Neural cell (in vitro differentiated cells): ENCODE data around the gene USP28. TPM values are rescaled to one million over a fixed set of nuclear protein-coding genes. Genes with fewer than 3 reads are reported as not detected.

Experiments used
- H2AFZ ChIP-seq: fragments of 200-600, 300-800 bp; sonication (generic), shearing (Covaris generic); 2 replicates; pipeline ENCODE4 v1.6.0; 2014; ENCODE audit warnings: low read depth, mild to moderate bottlenecking, antibody characterized with exemption, low read length, moderate library complexity
- H3F3A ChIP-seq: fragments of 200-600 bp; shearing (Covaris generic); 2 replicates; pipeline ENCODE4 v1.6.1; 2016; ENCODE audit warnings: mild to moderate bottlenecking, moderate library complexity, mixed read lengths, antibody characterized with exemption, low read length; ENCODE audit not compliant: insufficient read depth, poor library complexity, severe bottlenecking
- H3K27ac ChIP-seq: fragments of 200-600, 300-800 bp; sonication (generic), shearing (Covaris generic); 2 replicates; pipeline ENCODE4 v1.5.1; 2014; ENCODE audit warnings: mild to moderate bottlenecking, low read length, moderate library complexity
- H3K27me3 ChIP-seq: fragments of 300-800, 200-600 bp; sonication (generic), shearing (Covaris generic); 2 replicates; pipeline ENCODE4 v1.6.0; 2014; ENCODE audit warnings: mild to moderate bottlenecking, low read depth, low read length, moderate library complexity; ENCODE audit not compliant: insufficient read depth
- H3K36me3 ChIP-seq: fragments of 300-800, 200-600 bp; sonication (generic), shearing (Covaris generic); 2 replicates; pipeline ENCODE4 v1.5.1; 2014; ENCODE audit warnings: mild to moderate bottlenecking, antibody characterized with exemption, low read length, moderate library complexity; ENCODE audit not compliant: insufficient read depth
- H3K4me2 ChIP-seq: fragments of 300-800, 200-600 bp; sonication (generic), shearing (Covaris generic); 2 replicates; pipeline ENCODE4 v1.6.0; 2014; ENCODE audit warnings: mild to moderate bottlenecking, low read length
- H3K4me3 ChIP-seq: fragments of 300-800, 200-600 bp; sonication (generic), shearing (Covaris generic); 2 replicates; pipeline ENCODE4 v1.5.1; 2014; ENCODE audit warnings: mild to moderate bottlenecking, low read length, moderate library complexity
- H3K79me2 ChIP-seq: fragments of 200-600 bp; shearing (Covaris generic); replicated peaks from 2 replicates; pipeline ENCODE4 v1.6.0; 2014; ENCODE audit warnings: mild to moderate bottlenecking, low read length, moderate library complexity; ENCODE audit not compliant: insufficient read depth
- H3K9ac ChIP-seq: fragments of 300-800, 200-600 bp; sonication (generic), shearing (Covaris generic); 2 replicates; pipeline ENCODE4 v1.6.1; 2016; ENCODE audit warnings: mild to moderate bottlenecking, low read length, mixed read lengths
- H3K9me2 ChIP-seq: fragments of 200-600 bp; shearing (Covaris generic); 2 replicates; pipeline ENCODE4 v1.6.1; 2016; ENCODE audit warnings: mild to moderate bottlenecking, low read length, mixed read lengths; ENCODE audit not compliant: insufficient read depth
- H3K9me3 ChIP-seq: fragments of 200-600, 300-800 bp; sonication (generic), shearing (Covaris generic); 2 replicates; pipeline ENCODE4 v1.6.1; 2016; ENCODE audit warnings: mild to moderate bottlenecking, mixed run types, low read length, moderate library complexity, mixed read lengths
- H4K20me1 ChIP-seq: fragments of 200-600 bp; shearing (Covaris generic); 2 replicates; pipeline ENCODE4 v1.6.1; 2016; ENCODE audit warnings: mild to moderate bottlenecking, mixed run types; ENCODE audit not compliant: insufficient read depth
- CTCF ChIP-seq: fragments of 450-650 bp; IDR thresholded peaks from 2 replicates; pipeline ENCODE4 v1.5.1; 2014; ENCODE audit warnings: antibody characterized with exemption, mild to moderate bottlenecking, moderate library complexity; ENCODE audit not compliant: poor library complexity, severe bottlenecking
- EP300 ChIP-seq: fragments of 450-650 bp; conservative IDR thresholded peaks from 2 replicates; pipeline ENCODE4 v1.6.1; 2014; ENCODE audit warnings: antibody characterized with exemption, mild to moderate bottlenecking, moderate library complexity; ENCODE audit not compliant: poor library complexity, severe bottlenecking
- EZH2 ChIP-seq: fragments of 200-600, 300-800 bp; shearing (Covaris generic), sonication (generic); IDR thresholded peaks from 2 replicates; pipeline ENCODE4 v1.6.1; 2014; ENCODE audit warnings: antibody characterized with exemption, low read length, borderline replicate concordance, mild to moderate bottlenecking; ENCODE audit not compliant: insufficient read depth, poor library complexity, severe bottlenecking
- MXI1 ChIP-seq: fragments of 450-650 bp; conservative IDR thresholded peaks from 2 replicates; pipeline ENCODE4 v1.6.1; 2014; ENCODE audit warnings: antibody characterized with exemption, mild to moderate bottlenecking; ENCODE audit not compliant: poor library complexity, severe bottlenecking
- POLR2AphosphoS5 ChIP-seq: IDR thresholded peaks from 2 replicates; pipeline ENCODE4 v1.6.1; 2012
- RAD21 ChIP-seq: fragments of 450-650 bp; conservative IDR thresholded peaks from 2 replicates; pipeline ENCODE4 v1.6.1; 2014; ENCODE audit warnings: antibody characterized with exemption, mild to moderate bottlenecking, moderate library complexity
- SMC3 ChIP-seq: fragments of 450-650 bp; conservative IDR thresholded peaks from 2 replicates; pipeline ENCODE4 v1.6.1; 2014; ENCODE audit warnings: antibody characterized with exemption, mild to moderate bottlenecking, moderate library complexity; ENCODE audit not compliant: poor library complexity
- TAF1 ChIP-seq: IDR thresholded peaks from 2 replicates; pipeline ENCODE4 v1.6.1; 2012; ENCODE audit warnings: low read depth
- polyA plus RNA-seq: library from polyadenylated mRNA; depleted of rRNA; stranded (reverse); fragments of >200 nt; gene quantifications from 2 replicates; pipeline ENCODE4 v1.2.3, GENCODE V29; 2014
- TF ChIP-seq, protein P1 (sequence below): IDR thresholded peaks from 2 replicates; pipeline ENCODE4 v1.6.1; 2012; ENCODE audit warnings: borderline replicate concordance

USP28 gene
- polyA plus RNA-seq, 1 donor from 2014 or later, result 16.0 TPM

DNA sequence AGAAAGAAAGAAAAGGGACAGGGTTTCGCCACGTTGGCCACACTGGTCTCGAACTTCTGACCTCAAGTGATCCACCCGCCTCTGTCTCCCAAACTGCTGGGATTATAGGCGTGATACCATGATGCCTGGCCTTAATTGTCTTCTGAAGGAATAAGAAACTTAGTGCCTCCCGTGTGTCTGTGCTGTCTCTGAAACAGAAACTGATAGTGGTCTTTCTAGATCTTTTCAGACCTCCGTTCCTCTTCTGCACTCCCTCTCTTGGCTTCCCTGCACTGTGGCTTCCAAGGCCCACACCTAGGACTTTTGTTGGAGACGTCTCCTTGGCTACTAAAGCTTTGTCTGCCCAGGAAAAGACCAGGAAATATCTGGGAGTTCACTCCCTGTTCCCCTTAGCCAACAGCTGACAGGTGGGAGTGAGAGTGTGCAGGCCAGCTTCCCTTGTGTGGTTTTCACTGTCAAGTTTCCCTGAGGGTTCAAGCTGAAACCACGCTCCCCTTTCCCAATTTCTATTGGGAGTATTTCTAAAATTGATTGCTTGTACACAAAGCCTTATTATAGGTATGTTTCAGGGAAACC is 19.1 kb upstream of the USP28 start:
- no peaks in the 10 kb centered on the region for H3K27me3 ChIP-seq
- H3K9me2 ChIP-seq, result no peaks in the 10 kb centered on the region
- H3K27ac ChIP-seq, result no peak overlapping the region
- H4K20me1 ChIP-seq, result no peaks in the 10 kb centered on the region
- no peaks in the 10 kb centered on the region for H3K36me3 ChIP-seq
- no peaks in the 10 kb centered on the region for H3F3A ChIP-seq
- H3K79me2 ChIP-seq, result no peaks in the 10 kb centered on the region
- H3K9ac ChIP-seq, result no peak overlapping the region
- TF ChIP-seq TAF1 (no peak), POLR2AphosphoS5 (no peak), CTCF (no peak), EZH2 (no peak), SMC3 (no peak), MXI1 (no peak), EP300 (no peak), RAD21 (no peak)
- TF ChIP-seq, protein P1, sequence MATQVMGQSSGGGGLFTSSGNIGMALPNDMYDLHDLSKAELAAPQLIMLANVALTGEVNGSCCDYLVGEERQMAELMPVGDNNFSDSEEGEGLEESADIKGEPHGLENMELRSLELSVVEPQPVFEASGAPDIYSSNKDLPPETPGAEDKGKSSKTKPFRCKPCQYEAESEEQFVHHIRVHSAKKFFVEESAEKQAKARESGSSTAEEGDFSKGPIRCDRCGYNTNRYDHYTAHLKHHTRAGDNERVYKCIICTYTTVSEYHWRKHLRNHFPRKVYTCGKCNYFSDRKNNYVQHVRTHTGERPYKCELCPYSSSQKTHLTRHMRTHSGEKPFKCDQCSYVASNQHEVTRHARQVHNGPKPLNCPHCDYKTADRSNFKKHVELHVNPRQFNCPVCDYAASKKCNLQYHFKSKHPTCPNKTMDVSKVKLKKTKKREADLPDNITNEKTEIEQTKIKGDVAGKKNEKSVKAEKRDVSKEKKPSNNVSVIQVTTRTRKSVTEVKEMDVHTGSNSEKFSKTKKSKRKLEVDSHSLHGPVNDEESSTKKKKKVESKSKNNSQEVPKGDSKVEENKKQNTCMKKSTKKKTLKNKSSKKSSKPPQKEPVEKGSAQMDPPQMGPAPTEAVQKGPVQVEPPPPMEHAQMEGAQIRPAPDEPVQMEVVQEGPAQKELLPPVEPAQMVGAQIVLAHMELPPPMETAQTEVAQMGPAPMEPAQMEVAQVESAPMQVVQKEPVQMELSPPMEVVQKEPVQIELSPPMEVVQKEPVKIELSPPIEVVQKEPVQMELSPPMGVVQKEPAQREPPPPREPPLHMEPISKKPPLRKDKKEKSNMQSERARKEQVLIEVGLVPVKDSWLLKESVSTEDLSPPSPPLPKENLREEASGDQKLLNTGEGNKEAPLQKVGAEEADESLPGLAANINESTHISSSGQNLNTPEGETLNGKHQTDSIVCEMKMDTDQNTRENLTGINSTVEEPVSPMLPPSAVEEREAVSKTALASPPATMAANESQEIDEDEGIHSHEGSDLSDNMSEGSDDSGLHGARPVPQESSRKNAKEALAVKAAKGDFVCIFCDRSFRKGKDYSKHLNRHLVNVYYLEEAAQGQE, result no peak
- H2AFZ ChIP-seq, result no peak overlapping the region
- H3K4me3 ChIP-seq, result no peak overlapping the region
- H3K4me2 ChIP-seq, result no peak overlapping the region
- H3K9me3 ChIP-seq, result no peaks in the 10 kb centered on the region

- no peaks in the 10 kb centered on the region for H3F3A ChIP-seq
- H3K27ac ChIP-seq, result no peak overlapping the region
- no peaks in the 10 kb centered on the region for H3K79me2 ChIP-seq
- H3K4me3 ChIP-seq, result no peak overlapping the region
- H3K27me3 ChIP-seq, result no peaks in the 10 kb centered on the region
- H2AFZ ChIP-seq, result no peak overlapping the region
- TF ChIP-seq EP300, result no peak
- no peak for TF ChIP-seq POLR2AphosphoS5
- no peak for TF ChIP-seq TAF1
- H4K20me1 ChIP-seq, result no peaks in the 10 kb centered on the region
- no peaks in the 10 kb centered on the region for H3K36me3 ChIP-seq
- no peak overlapping the region for H3K9ac ChIP-seq
- H3K4me2 ChIP-seq, result no peak overlapping the region
- no peaks in the 10 kb centered on the region for H3K9me2 ChIP-seq
- H3K9me3 ChIP-seq, result no peaks in the 10 kb centered on the region
Observed at GRCh38 chr11:113888848-113889247, 13.5 kb upstream of the USP28 start.
